H9 (cell line): ENCODE results near the gene IL17RA. TPM values are rescaled to one million over a fixed set of nuclear protein-coding genes. Genes with fewer than 3 reads are reported as not detected.

Source experiments
- DNase-seq: peaks from one replicate; pipeline ENCODE4 v3.0.0-alpha.2; 2017
- H2AFZ ChIP-seq: one replicate; pipeline ENCODE4 v1.6.1; 2013; ENCODE audit warnings: mild to moderate bottlenecking, low read length, control low read depth, moderate library complexity
- H2AK5ac ChIP-seq: 2 replicates; pipeline ENCODE4 v1.6.1; 2013; ENCODE audit warnings: low read length, control low read depth, mixed read lengths; ENCODE audit not compliant: insufficient read length
- H2BK120ac ChIP-seq: one replicate; pipeline ENCODE4 v1.6.1; 2013; ENCODE audit warnings: low read depth, mild to moderate bottlenecking, low read length, control low read depth, inconsistent platforms; ENCODE audit not compliant: poor library complexity, severe bottlenecking
- H2BK12ac ChIP-seq: 2 replicates; pipeline ENCODE4 v1.6.1; 2013; ENCODE audit warnings: low read length, control low read depth, mixed read lengths, low read depth; ENCODE audit not compliant: insufficient read length
- H2BK15ac ChIP-seq: 2 replicates; pipeline ENCODE4 v1.6.1; 2013; ENCODE audit warnings: low read depth, low read length, control low read depth
- H2BK20ac ChIP-seq: one replicate; pipeline ENCODE4 v1.6.1; 2013; ENCODE audit warnings: low read depth, mild to moderate bottlenecking, low read length, control low read depth, inconsistent platforms; ENCODE audit not compliant: poor library complexity, severe bottlenecking
- H2BK5ac ChIP-seq: 2 replicates; pipeline ENCODE4 v1.6.1; 2013; ENCODE audit warnings: low read length, control low read depth, mixed read lengths; ENCODE audit not compliant: insufficient read length
- H3K14ac ChIP-seq: 2 replicates; pipeline ENCODE4 v1.6.1; 2013; ENCODE audit warnings: low read length, control low read depth; ENCODE audit not compliant: insufficient read depth
- H3K18ac ChIP-seq: 2 replicates; pipeline ENCODE4 v1.6.1; 2013; ENCODE audit warnings: low read depth, mild to moderate bottlenecking, mixed read lengths, low read length, control low read depth; ENCODE audit not compliant: insufficient read length
- H3K23ac ChIP-seq: 2 replicates; pipeline ENCODE4 v1.6.1; 2013; ENCODE audit warnings: low read length, control low read depth, mixed read lengths, low read depth; ENCODE audit not compliant: insufficient read length
- H3K23me2 ChIP-seq: 2 replicates; pipeline ENCODE4 v1.6.1; 2013; ENCODE audit warnings: low read depth, mild to moderate bottlenecking, mixed read lengths, low read length, control low read depth; ENCODE audit not compliant: insufficient read length, poor library complexity, severe bottlenecking
- H3K27ac ChIP-seq: 2 replicates; pipeline ENCODE4 v1.5.1; 2013; ENCODE audit warnings: low read length, control low read depth, mixed read lengths, low read depth; ENCODE audit not compliant: insufficient read length
- H3K27me3 ChIP-seq: 2 replicates; pipeline ENCODE4 v1.6.1; 2013; ENCODE audit warnings: low read length, control low read depth, inconsistent platforms; ENCODE audit not compliant: insufficient read depth
- H3K4ac ChIP-seq: 2 replicates; pipeline ENCODE4 v1.6.1; 2013; ENCODE audit warnings: low read depth, mild to moderate bottlenecking, control low read depth, inconsistent platforms, low read length, moderate library complexity
- H3K4me1 ChIP-seq: 2 replicates; pipeline ENCODE4 v1.6.1; 2013; ENCODE audit warnings: low read length, control low read depth, inconsistent platforms; ENCODE audit not compliant: insufficient read depth
- H3K4me2 ChIP-seq: 2 replicates; pipeline ENCODE4 v1.6.1; 2013; ENCODE audit warnings: low read length, control low read depth, mixed read lengths; ENCODE audit not compliant: insufficient read length, insufficient read depth
- H3K56ac ChIP-seq: 2 replicates; pipeline ENCODE4 v1.6.1; 2013; ENCODE audit warnings: low read depth, mild to moderate bottlenecking, mixed read lengths, low read length, control low read depth; ENCODE audit not compliant: insufficient read length
- H3K79me1 ChIP-seq: 2 replicates; pipeline ENCODE4 v1.6.1; 2013; ENCODE audit warnings: low read depth, mild to moderate bottlenecking, moderate library complexity, low read length, control low read depth, inconsistent platforms; ENCODE audit not compliant: insufficient read depth, poor library complexity, severe bottlenecking
- H3K79me2 ChIP-seq: 2 replicates; pipeline ENCODE4 v1.6.1; 2013; ENCODE audit warnings: low read length, control low read depth, inconsistent platforms; ENCODE audit not compliant: insufficient read depth
- H3K9ac ChIP-seq: 2 replicates; pipeline ENCODE4 v1.6.1; 2013; ENCODE audit warnings: low read length, control low read depth, mixed read lengths; ENCODE audit not compliant: insufficient read length; ENCODE audit errors: extremely low read depth
- H3K9me3 ChIP-seq: one replicate; pipeline ENCODE4 v1.6.1; 2013; ENCODE audit warnings: low read depth, low read length, inconsistent platforms; ENCODE audit not compliant: control insufficient read depth
- H3T11ph ChIP-seq: one replicate; pipeline ENCODE4 v1.6.1; 2013; ENCODE audit warnings: mild to moderate bottlenecking, low read length, control low read depth, inconsistent platforms
- H4K20me1 ChIP-seq: one replicate; pipeline ENCODE4 v1.6.1; 2013; ENCODE audit not compliant: control insufficient read depth, insufficient read length, insufficient read depth
- H4K5ac ChIP-seq: 2 replicates; pipeline ENCODE4 v1.6.1; 2013; ENCODE audit warnings: low read depth, mild to moderate bottlenecking, mixed read lengths, low read length, control low read depth; ENCODE audit not compliant: insufficient read length
- H4K8ac ChIP-seq: replicated peaks from 2 replicates; pipeline ENCODE4 v1.6.1; 2013; ENCODE audit warnings: low read length, control low read depth, mixed read lengths, low read depth; ENCODE audit not compliant: insufficient read length
- H4K91ac ChIP-seq: 2 replicates; pipeline ENCODE4 v1.6.1; 2013; ENCODE audit warnings: low read depth, mild to moderate bottlenecking, moderate library complexity, mixed read lengths, low read length, control low read depth; ENCODE audit not compliant: insufficient read length
- H3K27ac Mint-ChIP-seq, 3 experiments: 2 replicates in 2 of 3; 3 replicates in 1 of 3; pipeline ENCODE4 v1.8.0; 2020 to 2021; ENCODE audit warnings: mixed read lengths in 3 of 3, mild to moderate bottlenecking in 1 of 3, moderate library complexity in 1 of 3
- H3K27me3 Mint-ChIP-seq: 2 replicates; pipeline ENCODE4 v1.8.0; 2021; ENCODE audit warnings: low read depth, mild to moderate bottlenecking, moderate library complexity, mixed read lengths
- H3K36me3 Mint-ChIP-seq, 3 experiments: 2 replicates in 2 of 3; 3 replicates in 1 of 3; pipeline ENCODE4 v1.8.0; 2020 to 2021; ENCODE audit warnings: low read depth in 3 of 3, mixed read lengths in 3 of 3; ENCODE audit not compliant: insufficient read depth in 1 of 3
- H3K4me1 Mint-ChIP-seq, 2 experiments: 2 replicates each; pipeline ENCODE4 v1.8.0; 2020; ENCODE audit warnings: mixed read lengths in 2 of 2
- H3K4me3 Mint-ChIP-seq, 2 experiments: 2 replicates in 1 of 2; 3 replicates in 1 of 2; pipeline ENCODE4 v1.8.0; 2020 to 2021; ENCODE audit warnings: mild to moderate bottlenecking in 2 of 2, mixed read lengths in 2 of 2, moderate library complexity in 1 of 2
- H3K9me3 Mint-ChIP-seq, 2 experiments: 2 replicates in 1 of 2; 3 replicates in 1 of 2; pipeline ENCODE4 v1.8.0; 2020; ENCODE audit warnings: mild to moderate bottlenecking in 2 of 2, mixed read lengths in 2 of 2, moderate library complexity in 1 of 2
- CTCF ChIP-seq: fragments of 200-600 bp; sonication (generic); conservative IDR thresholded peaks from 3 replicates; pipeline ENCODE4 v1.8.0; 2021; ENCODE audit warnings: antibody characterized with exemption, mild to moderate bottlenecking
- WGBS: extraction: QIAGEN DNeasy Blood & Tissue Kit; methylation state at CpG from one replicate; pipeline ENCODE4 v1.1.7; 2013; ENCODE audit warnings: missing lambda C conversion rate, low lambda C conversion rate, mixed read lengths; ENCODE audit not compliant: insufficient read length; ENCODE audit errors: extremely low coverage; 5-methylcytosine and 5-hydroxymethylcytosine counted together
- total RNA-seq: library from RNA; stranded (reverse); gene quantifications from 2 replicates; pipeline ENCODE4 v1.2.1, GENCODE V29; 2021

IL17RA gene
- total RNA-seq, 1 experiment from 2014 or later = 12.4 TPM

- no peak for TF ChIP-seq CTCF
- Mint-ChIP-seq H3K9me3 (no peaks in the 10 kb centered on the region), H3K36me3 (peaks cover 0 to 7% (median 5%) of the 10 kb centered on the region in 3 experiments; a peak in 4 of 7 replicates), H3K27ac (no peak overlapping the region; a peak in 1 of 7 replicates), H3K4me3 (peak overlapping the region; percentile 79 to 82), H3K4me1 (peaks cover 11 to 19% of the 10 kb centered on the region in 2 experiments), H3K27me3 (peaks cover 5% of the 10 kb centered on the region; the same call in 1 of the 2 replicates)
- Histone ChIP-seq H3K27me3 (no peaks in the 10 kb centered on the region), H3K79me1 (peaks cover 4% of the 10 kb centered on the region), H4K91ac (no peak overlapping the region), H3K4ac (no peak overlapping the region), H2AK5ac (no peak overlapping the region), H3K18ac (no peak overlapping the region), H2AFZ (no peak overlapping the region), H3K56ac (no peak overlapping the region), H3K23ac (no peak overlapping the region), H2BK20ac (no peak overlapping the region), H3K14ac (no peak overlapping the region), H3K27ac (no peak overlapping the region), H2BK120ac (no peak overlapping the region), H4K5ac (no peak overlapping the region), H3T11ph (no peak overlapping the region), H2BK5ac (no peak overlapping the region), H4K8ac (no peak overlapping the region), H2BK15ac (no peak overlapping the region), H4K20me1 (no peaks in the 10 kb centered on the region), H2BK12ac (no peak overlapping the region), H3K79me2 (peaks cover 23% of the 10 kb centered on the region; the same call in 1 of the 2 replicates), H3K9me3 (no peaks in the 10 kb centered on the region), H3K23me2 (peaks cover 13% of the 10 kb centered on the region), H3K4me2 (peak overlapping the region; percentile 88), H3K4me1 (no peaks in the 10 kb centered on the region), H3K9ac (no peak overlapping the region)
- DNase-seq = no peak
- WGBS = no CpG with 5 or more reads among the region's 3 CpGs
Measured at GRCh38 chr22:17157714-17158113, 72.9 kb downstream of the IL17RA start.
